ENCODE data around the gene SLC25A34.

DNA sequence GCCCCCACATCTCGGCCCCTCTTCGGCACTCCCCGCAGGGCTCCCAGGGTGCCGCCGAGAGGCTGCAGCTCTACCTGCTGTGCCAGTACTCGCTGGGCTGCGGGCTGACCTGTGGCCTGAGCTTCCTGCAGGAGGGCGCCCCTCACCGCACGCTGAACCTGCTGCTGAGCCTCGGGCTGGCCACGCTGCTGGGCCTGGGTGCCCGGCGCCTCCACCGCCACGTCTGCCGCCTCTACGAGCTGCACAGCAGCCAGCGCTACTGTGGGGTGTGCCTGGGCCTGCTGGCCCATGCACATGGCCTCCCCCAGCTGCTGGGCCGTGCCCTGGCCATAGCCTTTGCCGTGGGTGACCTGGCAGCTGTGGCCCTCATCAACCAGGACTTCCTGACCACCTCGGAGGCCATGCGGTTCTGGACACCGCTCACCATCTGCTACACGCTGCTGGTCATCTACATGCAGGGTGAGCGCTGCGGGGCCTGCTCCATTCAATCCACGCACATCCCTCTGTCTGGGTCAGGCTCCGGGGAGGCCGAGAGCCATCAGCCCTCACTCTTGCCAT, 8.1 kb downstream of the SLC25A34 start:
- TF ChIP-seq, protein P1, sequence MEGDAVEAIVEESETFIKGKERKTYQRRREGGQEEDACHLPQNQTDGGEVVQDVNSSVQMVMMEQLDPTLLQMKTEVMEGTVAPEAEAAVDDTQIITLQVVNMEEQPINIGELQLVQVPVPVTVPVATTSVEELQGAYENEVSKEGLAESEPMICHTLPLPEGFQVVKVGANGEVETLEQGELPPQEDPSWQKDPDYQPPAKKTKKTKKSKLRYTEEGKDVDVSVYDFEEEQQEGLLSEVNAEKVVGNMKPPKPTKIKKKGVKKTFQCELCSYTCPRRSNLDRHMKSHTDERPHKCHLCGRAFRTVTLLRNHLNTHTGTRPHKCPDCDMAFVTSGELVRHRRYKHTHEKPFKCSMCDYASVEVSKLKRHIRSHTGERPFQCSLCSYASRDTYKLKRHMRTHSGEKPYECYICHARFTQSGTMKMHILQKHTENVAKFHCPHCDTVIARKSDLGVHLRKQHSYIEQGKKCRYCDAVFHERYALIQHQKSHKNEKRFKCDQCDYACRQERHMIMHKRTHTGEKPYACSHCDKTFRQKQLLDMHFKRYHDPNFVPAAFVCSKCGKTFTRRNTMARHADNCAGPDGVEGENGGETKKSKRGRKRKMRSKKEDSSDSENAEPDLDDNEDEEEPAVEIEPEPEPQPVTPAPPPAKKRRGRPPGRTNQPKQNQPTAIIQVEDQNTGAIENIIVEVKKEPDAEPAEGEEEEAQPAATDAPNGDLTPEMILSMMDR (IDR thresholded peaks at IDR 0.05; ENCODE audit: insufficient read depth, low read length), result no peak
- TF ChIP-seq POLR2AphosphoS5 (IDR thresholded peaks at IDR 0.05; ENCODE audit: low read depth), result no peak
- TF ChIP-seq, protein P2, sequence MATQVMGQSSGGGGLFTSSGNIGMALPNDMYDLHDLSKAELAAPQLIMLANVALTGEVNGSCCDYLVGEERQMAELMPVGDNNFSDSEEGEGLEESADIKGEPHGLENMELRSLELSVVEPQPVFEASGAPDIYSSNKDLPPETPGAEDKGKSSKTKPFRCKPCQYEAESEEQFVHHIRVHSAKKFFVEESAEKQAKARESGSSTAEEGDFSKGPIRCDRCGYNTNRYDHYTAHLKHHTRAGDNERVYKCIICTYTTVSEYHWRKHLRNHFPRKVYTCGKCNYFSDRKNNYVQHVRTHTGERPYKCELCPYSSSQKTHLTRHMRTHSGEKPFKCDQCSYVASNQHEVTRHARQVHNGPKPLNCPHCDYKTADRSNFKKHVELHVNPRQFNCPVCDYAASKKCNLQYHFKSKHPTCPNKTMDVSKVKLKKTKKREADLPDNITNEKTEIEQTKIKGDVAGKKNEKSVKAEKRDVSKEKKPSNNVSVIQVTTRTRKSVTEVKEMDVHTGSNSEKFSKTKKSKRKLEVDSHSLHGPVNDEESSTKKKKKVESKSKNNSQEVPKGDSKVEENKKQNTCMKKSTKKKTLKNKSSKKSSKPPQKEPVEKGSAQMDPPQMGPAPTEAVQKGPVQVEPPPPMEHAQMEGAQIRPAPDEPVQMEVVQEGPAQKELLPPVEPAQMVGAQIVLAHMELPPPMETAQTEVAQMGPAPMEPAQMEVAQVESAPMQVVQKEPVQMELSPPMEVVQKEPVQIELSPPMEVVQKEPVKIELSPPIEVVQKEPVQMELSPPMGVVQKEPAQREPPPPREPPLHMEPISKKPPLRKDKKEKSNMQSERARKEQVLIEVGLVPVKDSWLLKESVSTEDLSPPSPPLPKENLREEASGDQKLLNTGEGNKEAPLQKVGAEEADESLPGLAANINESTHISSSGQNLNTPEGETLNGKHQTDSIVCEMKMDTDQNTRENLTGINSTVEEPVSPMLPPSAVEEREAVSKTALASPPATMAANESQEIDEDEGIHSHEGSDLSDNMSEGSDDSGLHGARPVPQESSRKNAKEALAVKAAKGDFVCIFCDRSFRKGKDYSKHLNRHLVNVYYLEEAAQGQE (IDR thresholded peaks at IDR 0.05; ENCODE audit: insufficient replicate concordance, low read depth), result no peak
- no peak for TF ChIP-seq SPI1 (IDR thresholded peaks at IDR 0.05; ENCODE audit: borderline replicate concordance, low read depth)

All from HL-60 (cell line).